Left hindlimb (tissue), 1 donor: ENCODE results near the gene NAIF1.
"Not testable (repeated sequence)": the region's sequence is repeated elsewhere in the genome, so short reads cannot be mapped to it uniquely, and the experiment has no call there.

ENCODE experiments used
- DNase-seq: peaks from one replicate; pipeline ENCODE4 v3.0.0-alpha.2; 2018

The NAIF1 gene

DNA sequence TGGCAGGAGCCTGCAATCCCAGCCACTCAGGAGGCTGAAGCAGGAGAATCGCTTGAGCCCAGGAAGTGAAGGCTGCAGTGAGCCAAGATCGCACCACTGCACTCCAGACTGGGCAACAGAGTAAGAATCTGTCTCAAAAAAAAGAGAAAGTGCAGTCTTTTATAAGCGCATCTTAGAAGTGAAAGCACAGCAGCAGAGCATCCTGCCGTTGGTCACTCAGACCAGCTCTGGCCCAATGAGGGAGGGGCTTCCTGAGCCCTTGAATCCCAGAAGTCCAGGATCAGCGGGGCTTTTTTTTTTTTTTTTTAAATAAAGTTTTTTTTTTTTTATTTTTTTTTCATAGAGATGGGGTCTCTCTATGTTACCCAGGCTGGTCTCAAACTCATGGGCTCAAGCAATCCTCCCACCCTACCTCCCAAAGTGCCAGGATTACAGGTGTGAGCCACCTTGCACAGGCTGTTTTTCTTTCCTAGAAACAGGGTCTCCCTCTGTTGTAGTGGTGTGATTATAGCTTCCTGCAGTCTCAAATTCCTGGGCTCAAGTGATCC lies 42.3 kb downstream of the NAIF1 start:
- no peak for DNase-seq

DNA sequence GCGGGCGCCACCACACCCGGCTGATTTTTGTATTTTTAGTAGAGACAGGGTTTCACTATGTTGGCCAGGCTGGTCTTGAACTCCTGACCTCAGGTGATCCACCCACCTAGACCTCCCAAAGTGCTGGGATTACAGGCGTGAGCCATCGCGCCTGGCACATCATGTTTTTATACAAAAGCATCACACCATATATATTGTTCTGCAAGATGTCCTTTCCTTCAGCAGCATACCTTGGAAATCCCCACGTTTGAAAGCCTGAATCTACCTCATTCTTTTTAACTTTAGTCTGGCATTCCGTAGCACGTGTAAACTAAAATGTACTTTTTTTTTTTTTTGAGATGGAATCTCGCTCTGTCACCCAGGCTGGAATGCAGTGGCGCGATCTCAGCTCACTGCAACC lies 43.4 kb downstream of the NAIF1 start:
- DNase-seq: not testable (repeated sequence)

DNA sequence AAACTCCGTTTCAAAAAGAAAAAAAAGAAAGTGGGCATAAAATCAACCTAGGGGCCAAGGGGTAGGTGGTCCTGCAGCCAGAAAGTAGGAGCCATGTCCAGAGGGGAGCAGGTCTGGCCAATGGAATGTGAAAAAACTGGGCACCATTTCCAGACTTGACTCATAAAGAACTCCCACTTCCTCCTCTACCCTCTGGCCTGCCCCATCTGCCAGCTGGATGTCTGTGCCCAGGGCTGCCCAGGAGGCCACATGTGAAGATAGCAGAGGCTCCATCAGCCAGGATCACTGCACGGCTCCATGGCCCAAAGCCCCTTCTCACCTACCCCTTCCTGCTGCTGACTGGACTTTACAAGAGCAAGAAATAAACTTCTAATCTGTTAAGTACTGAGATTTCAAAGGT lies 44.2 kb downstream of the NAIF1 start:
- no peak for DNase-seq

DNA sequence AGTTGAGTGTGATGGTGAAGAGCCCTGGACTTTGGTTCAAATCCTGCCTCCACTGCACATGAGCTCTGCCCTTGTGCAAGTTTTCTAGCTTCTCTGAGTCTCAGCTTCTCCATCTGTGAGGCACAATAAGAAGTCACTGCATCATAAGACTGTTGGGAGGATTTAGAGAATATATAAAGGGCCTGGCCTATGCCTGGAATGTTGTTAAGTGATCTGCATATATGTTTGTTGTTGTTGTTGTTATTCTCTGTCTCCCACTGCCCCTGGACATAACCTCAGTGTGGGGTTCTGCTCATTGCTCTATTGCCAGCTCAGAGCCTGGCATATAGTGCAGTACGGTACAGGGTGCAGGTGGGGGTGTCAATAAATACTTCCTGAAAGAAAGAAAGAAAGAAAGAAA lies 46.0 kb downstream of the NAIF1 start:
- no peak for DNase-seq

GRCh38 chr9:128020692-128021091 lies 46.4 kb downstream of the NAIF1 start:
- DNase-seq: no peak

DNA sequence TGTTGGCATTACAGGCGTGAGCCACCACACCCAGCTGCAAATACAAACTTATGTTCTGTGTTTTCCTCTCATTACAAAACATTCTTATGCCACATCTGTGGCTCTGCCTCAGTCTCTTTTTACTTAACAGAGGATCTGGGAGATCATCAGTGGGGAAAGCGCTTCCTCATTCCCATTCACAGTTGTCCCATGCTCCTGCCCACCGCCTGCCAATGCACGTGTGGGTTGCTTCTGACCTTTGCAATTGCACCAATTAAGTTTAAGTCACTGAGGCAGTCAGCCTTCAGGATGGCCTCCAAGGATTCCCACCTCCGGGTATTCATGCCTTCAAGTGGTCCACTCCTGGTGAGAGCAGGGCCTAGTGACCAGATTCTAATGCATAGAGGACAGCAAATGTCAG lies 51.4 kb downstream of the NAIF1 start:
- no peak for DNase-seq
